GM12872 (cell line): ENCODE measurements around the gene AGPS.

Source experiments
- CTCF ChIP-seq: IDR thresholded peaks from 3 replicates; pipeline ENCODE4 v1.5.1; 2011; ENCODE audit warnings: low read depth, mild to moderate bottlenecking, low read length, moderate library complexity; ENCODE audit not compliant: insufficient read depth

Gene AGPS

GRCh38 chr2:177559638-177560037, 167.1 kb downstream of the AGPS start:
- no peak for TF ChIP-seq CTCF

- TF ChIP-seq CTCF, result no peak
Observed at GRCh38 chr2:177568390-177568789, 175.8 kb downstream of the AGPS start.

- no peak for TF ChIP-seq CTCF
Observed at GRCh38 chr2:177568893-177569292, 176.3 kb downstream of the AGPS start.

DNA sequence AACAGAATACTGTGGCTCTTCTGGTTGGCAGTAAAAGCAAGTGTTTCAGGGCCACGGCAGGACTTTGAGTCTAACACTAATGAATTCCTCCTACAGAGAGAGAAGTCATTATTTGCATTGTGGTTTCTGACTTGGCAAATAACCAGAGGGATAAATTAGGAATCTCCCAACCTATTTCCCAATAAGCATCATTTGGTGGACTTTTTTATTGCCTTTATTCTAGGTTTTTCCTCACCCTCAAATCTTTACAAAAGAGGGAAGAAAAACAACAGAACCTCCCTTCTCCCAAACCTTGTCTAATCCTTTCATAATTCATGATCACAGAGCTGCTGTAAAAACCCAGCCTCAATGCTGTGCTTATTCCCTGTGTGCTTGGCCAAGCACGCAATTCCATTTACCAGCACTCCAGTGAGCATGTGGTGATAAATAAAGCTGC, 179.7 kb downstream of the AGPS start:
- no peak for TF ChIP-seq CTCF

DNA sequence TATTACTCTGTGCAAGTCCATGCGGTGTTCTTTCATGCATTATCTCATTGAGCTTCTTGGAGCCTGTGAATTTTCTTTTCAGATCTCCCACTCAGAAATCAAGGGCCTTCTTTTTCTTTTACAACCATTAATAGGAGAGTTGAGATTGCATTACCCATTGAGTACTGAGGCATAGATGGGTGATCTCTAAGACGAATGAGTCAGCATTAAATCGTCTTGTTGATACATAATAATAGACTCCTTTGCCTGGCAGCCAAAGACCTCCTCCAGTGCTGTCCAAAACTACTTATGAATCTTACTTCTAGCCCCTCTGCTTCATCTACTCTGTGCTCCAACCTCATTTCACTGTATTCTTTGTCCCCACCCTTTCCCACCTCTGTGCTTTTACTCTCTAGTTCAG, 180.5 kb downstream of the AGPS start:
- no peak for TF ChIP-seq CTCF

- TF ChIP-seq CTCF, result no peak
Observed at GRCh38 chr2:177574356-177574755, 181.8 kb downstream of the AGPS start.

- no peak for TF ChIP-seq CTCF
Observed at GRCh38 chr2:177575358-177575757, 182.8 kb downstream of the AGPS start.

DNA sequence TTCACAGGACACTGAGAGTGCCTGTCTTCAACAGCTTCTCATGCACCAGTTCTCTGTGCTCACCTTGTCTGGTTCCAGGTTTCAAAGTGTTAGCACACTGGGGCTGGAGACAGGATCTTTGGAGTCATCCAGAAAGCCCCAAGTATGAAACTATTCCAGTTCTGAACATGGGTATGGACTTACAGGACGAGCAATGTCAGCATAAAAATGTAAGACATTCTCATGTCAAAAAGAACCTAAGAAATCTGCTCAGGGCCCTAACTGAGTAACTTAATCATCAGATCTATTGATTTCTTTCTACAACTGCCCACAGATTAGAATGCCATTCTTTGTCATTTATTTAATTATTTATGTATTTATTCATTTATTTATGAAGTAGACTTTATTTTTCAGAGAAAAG, 184.5 kb downstream of the AGPS start:
- TF ChIP-seq CTCF, result no peak
